ENCODE results near the gene YY1. TPM values are rescaled to one million over a fixed set of nuclear protein-coding genes. Genes with fewer than 3 reads are reported as not detected.

Gene YY1
- total and polyA plus RNA-seq, 9 of the 15 experiments (the other 6 are each of a cell fraction or from before 2014, with no cell fraction given) = 20.8 to 74.2 (median 46.7) TPM

- 0 out of 2 replicates have a peak, but pooled peaks have one; percentile 13 for TF ChIP-seq SAFB (IDR thresholded peaks at IDR 0.05; ENCODE audit: borderline replicate concordance, low read depth, low read length)
- no peak for TF ChIP-seq ZNF830 (CRISPR knock-in tag; IDR thresholded peaks at IDR 0.05)
- TF ChIP-seq RBFOX2 (IDR thresholded peaks at IDR 0.05; ENCODE audit: low read depth, low read length) = peak; percentile 46
- TF ChIP-seq POLR2B (IDR thresholded peaks at IDR 0.05; ENCODE audit: low read depth, partially characterized antibody) = no peak
- TF ChIP-seq EZH2 (IDR thresholded peaks at IDR 0.05; ENCODE audit: borderline replicate concordance, low read depth, low read length) = no peak
- no peak for TF ChIP-seq TAL1 (IDR thresholded peaks at IDR 0.05)
- peak; percentile 91 for TF ChIP-seq ZNF121 (CRISPR knock-in tag; conservative IDR thresholded peaks at IDR 0.05)
- no peak for TF ChIP-seq ZNF395 (CRISPR knock-in tag; IDR thresholded peaks at IDR 0.05)
- TF ChIP-seq SNIP1 (IDR thresholded peaks at IDR 0.05; ENCODE audit: low read depth) = no peak
- TF ChIP-seq FOXP1 (CRISPR knock-in tag; IDR thresholded peaks at IDR 0.05) = no peak
- TF ChIP-seq GTF2E2 (tag; IDR thresholded peaks at IDR 0.05) = no peak
- no peak for TF ChIP-seq TBL1XR1 (IDR thresholded peaks at IDR 0.05; ENCODE audit: low read length in 2 of 2)
- TF ChIP-seq NFE2L1 (tag; IDR thresholded peaks at IDR 0.05; ENCODE audit: borderline replicate concordance, low read depth) = no peak
- TF ChIP-seq HLTF (IDR thresholded peaks at IDR 0.05) = no peak
- no peak for TF ChIP-seq ZNF263 (CRISPR knock-in tag; IDR thresholded peaks at IDR 0.05; ENCODE audit: borderline replicate concordance)
- TF ChIP-seq CBX5 (IDR thresholded peaks at IDR 0.05; ENCODE audit: borderline replicate concordance, low read depth) = no peak
- no peak for TF ChIP-seq EWSR1 (IDR thresholded peaks at IDR 0.05; ENCODE audit: borderline replicate concordance, low read depth, partially characterized antibody)
- no peak for TF ChIP-seq NFRKB (IDR thresholded peaks at IDR 0.05; ENCODE audit: low read depth)
- TF ChIP-seq TFAP4 (CRISPR knock-in tag; IDR thresholded peaks at IDR 0.05; ENCODE audit: borderline replicate concordance) = 0 out of 2 replicates have a peak, but pooled peaks have one; percentile 16
- TF ChIP-seq SMARCA5 (IDR thresholded peaks at IDR 0.05) = no peak
- no peak for TF ChIP-seq UBTF (IDR thresholded peaks at IDR 0.05; ENCODE audit: borderline replicate concordance in 1 of 2, low read depth in 2 of 2, low read length in 2 of 2)
- TF ChIP-seq CTCF (IDR thresholded peaks at IDR 0.05 in 2 of 3, conservative IDR thresholded peaks at IDR 0.05 in 1 of 3; ENCODE audit: insufficient read depth in 2 of 3, low read depth in 1 of 3, low read length in 3 of 3) = peak; percentile 67 to 81 (median 72)
Measured at GRCh38 chr14:100317912-100318808, 79.2 kb downstream of the YY1 start (continued).
